Thyroid gland (tissue), 4 donors: ENCODE results near the gene PHACTR1.

Source experiments
- POLR2A ChIP-seq, 2 donors: fragments of 450-650 bp; IDR thresholded peaks; one replicate each; pipeline ENCODE4 v1.6.1; 2017; ENCODE audit warnings: antibody characterized with exemption in 2 of 2, mild to moderate bottlenecking in 2 of 2, moderate library complexity in 1 of 2
- TF ChIP-seq, protein P1 (sequence below), 6 experiments: fragments of 200-600 bp in 3 of 6; fragments of 450-650 bp in 3 of 6; sonication (generic) in 3 of 6; IDR thresholded peaks; one replicate each; pipeline ENCODE4 v1.5.1; 2016 to 2019; ENCODE audit warnings: antibody characterized with exemption in 6 of 6, mild to moderate bottlenecking in 2 of 6, inconsistent platforms in 1 of 6, moderate library complexity in 1 of 6

DNA sequence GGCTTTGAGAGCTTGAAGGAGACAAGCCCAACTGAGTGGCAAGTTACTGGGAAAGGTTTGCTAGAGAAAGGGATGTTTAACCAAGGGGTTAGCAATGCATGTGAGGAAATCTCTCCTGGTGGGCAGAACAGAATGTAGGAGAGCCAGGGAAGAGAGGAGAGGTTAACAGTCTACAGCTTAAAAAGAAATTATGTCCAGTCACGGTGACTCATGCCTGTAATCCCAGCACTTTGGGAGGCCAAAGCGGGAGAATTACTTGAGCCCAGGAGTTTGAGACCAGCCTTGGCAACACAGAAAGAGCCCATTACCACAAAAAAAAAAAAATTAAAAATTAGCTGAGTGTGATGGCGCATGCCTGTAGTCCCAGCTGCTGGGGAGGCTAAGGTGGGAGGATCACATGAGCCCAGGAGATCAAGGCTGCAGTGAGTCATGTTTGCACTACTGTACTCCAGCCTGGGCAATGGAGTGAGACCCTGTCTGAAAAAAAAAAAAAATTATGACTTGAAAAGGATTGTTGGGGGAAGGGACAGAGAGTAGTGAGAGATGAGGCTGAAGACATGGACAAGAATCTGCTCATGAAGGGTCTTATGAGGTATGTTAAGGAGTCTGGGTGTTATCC is 346.8 kb downstream of the PHACTR1 start:
- no peak for TF ChIP-seq POLR2A (IDR thresholded peaks at IDR 0.05)
- TF ChIP-seq, protein P1, sequence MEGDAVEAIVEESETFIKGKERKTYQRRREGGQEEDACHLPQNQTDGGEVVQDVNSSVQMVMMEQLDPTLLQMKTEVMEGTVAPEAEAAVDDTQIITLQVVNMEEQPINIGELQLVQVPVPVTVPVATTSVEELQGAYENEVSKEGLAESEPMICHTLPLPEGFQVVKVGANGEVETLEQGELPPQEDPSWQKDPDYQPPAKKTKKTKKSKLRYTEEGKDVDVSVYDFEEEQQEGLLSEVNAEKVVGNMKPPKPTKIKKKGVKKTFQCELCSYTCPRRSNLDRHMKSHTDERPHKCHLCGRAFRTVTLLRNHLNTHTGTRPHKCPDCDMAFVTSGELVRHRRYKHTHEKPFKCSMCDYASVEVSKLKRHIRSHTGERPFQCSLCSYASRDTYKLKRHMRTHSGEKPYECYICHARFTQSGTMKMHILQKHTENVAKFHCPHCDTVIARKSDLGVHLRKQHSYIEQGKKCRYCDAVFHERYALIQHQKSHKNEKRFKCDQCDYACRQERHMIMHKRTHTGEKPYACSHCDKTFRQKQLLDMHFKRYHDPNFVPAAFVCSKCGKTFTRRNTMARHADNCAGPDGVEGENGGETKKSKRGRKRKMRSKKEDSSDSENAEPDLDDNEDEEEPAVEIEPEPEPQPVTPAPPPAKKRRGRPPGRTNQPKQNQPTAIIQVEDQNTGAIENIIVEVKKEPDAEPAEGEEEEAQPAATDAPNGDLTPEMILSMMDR (IDR thresholded peaks at IDR 0.05), result no peak
